Endothelial cell of umbilical vein (primary cell): Measurements from ENCODE around the gene PPP1CA. TPM values are rescaled to one million over a fixed set of nuclear protein-coding genes. Genes with fewer than 3 reads are reported as not detected.
"Not testable (repeated sequence)": the region's sequence is repeated elsewhere in the genome, so short reads cannot be mapped to it uniquely, and the experiment has no call there.

Experiments used
- BruUV-seq: library from RNA; stranded (reverse); fragments of 400-500 nt; replicated peaks from 2 replicates; lab custom pipeline; 2021; lab: Mats Ljungman, UMichigan
- CTCF ChIA-PET: fragments of 300-600, 350-600 bp; sonication (Branson Sonifier 250); formaldehyde crosslinking; loops from one replicate; lab custom pipeline; 2021; ENCODE audit warnings: antibody characterized with exemption, inconsistent platforms; lab: Charles Lee
- POLR2A ChIA-PET: fragments of 300-600, 350-600 bp; sonication (Branson Sonifier 250); formaldehyde crosslinking; loops from one replicate; lab custom pipeline; 2021; ENCODE audit warnings: antibody characterized with exemption, inconsistent platforms; lab: Charles Lee
- DNase-seq: peaks from one replicate; pipeline ENCODE4 v3.0.0-alpha.2; 2011; ENCODE audit warnings: low read depth, low spot score
- FAIRE-seq: peaks from 2 replicates; lab custom pipeline; 2011; peaks lifted over from hg19 to GRCh38; lab: Jason Lieb, UNC
- H2AFZ ChIP-seq: 2 replicates; pipeline ENCODE4 v1.6.0; 2012; ENCODE audit warnings: low read depth, low read length, control low read depth, inconsistent platforms
- H3K27ac ChIP-seq: 2 replicates; pipeline ENCODE4 v1.5.1; 2011; ENCODE audit warnings: low read depth, mild to moderate bottlenecking, control low read depth, low read length, moderate library complexity; ENCODE audit not compliant: insufficient read depth
- H3K27me3 ChIP-seq, 2 experiments: 2 replicates each; pipeline versions ENCODE4 v1.6.0 to v1.6.1; 2011; ENCODE audit warnings: low read length in 2 of 2, mixed read lengths in 1 of 2; ENCODE audit not compliant: control insufficient read depth in 2 of 2, insufficient read depth in 2 of 2
- H3K36me3 ChIP-seq, 2 experiments: 2 replicates in 1 of 2; 3 replicates in 1 of 2; pipeline ENCODE4 v1.5.1; 2011; ENCODE audit warnings: low read length in 2 of 2, mild to moderate bottlenecking in 1 of 2, moderate library complexity in 1 of 2; ENCODE audit not compliant: control insufficient read depth in 2 of 2, insufficient read depth in 2 of 2; ENCODE audit errors: extremely low read depth in 1 of 2
- H3K4me1 ChIP-seq: 3 replicates; pipeline ENCODE4 v1.5.1; 2011; ENCODE audit warnings: mild to moderate bottlenecking, low read length; ENCODE audit not compliant: control insufficient read depth, insufficient read depth; ENCODE audit errors: extremely low read depth
- H3K4me2 ChIP-seq: 2 replicates; pipeline ENCODE4 v1.6.1; 2011; ENCODE audit warnings: low read length, control low read depth, mixed read lengths; ENCODE audit not compliant: insufficient read depth
- H3K4me3 ChIP-seq, 3 experiments: fragments of 200-600 bp in 1 of 3; sonication (generic), shearing (Covaris generic) in 1 of 3; replicated peaks in 1 of 3; 2 replicates each; pipeline ENCODE4 v1.5.1; 2011 to 2016; ENCODE audit warnings: control low read depth in 3 of 3, low read length in 3 of 3, mild to moderate bottlenecking in 2 of 3, inconsistent platforms in 1 of 3, low read depth in 1 of 3, moderate library complexity in 1 of 3; ENCODE audit not compliant: insufficient read depth in 1 of 3
- H3K79me2 ChIP-seq: 2 replicates; pipeline ENCODE4 v1.6.0; 2012; ENCODE audit warnings: low read length, inconsistent platforms; ENCODE audit not compliant: control insufficient read depth, insufficient read depth
- H3K9ac ChIP-seq: replicated peaks from 2 replicates; pipeline ENCODE3; 2011; ENCODE audit warnings: low read length, control low read depth; ENCODE audit not compliant: insufficient read depth; ENCODE audit errors: extremely low read depth
- H3K9me1 ChIP-seq: replicated peaks from 3 replicates; pipeline ENCODE4 v1.6.0; 2011; ENCODE audit warnings: mild to moderate bottlenecking, low read length; ENCODE audit not compliant: control insufficient read depth, insufficient read depth; ENCODE audit errors: extremely low read depth
- H3K9me3 ChIP-seq: replicated peaks from 2 replicates; pipeline ENCODE4 v1.5.1; 2012; ENCODE audit warnings: low read length, inconsistent platforms; ENCODE audit not compliant: control insufficient read depth, insufficient read depth
- H4K20me1 ChIP-seq: replicated peaks from 2 replicates; pipeline ENCODE3; 2011; ENCODE audit warnings: mild to moderate bottlenecking, low read length; ENCODE audit not compliant: control insufficient read depth, insufficient read depth; ENCODE audit errors: extremely low read depth
- CTCF ChIP-seq, 2 donors: IDR thresholded peaks; 1 replicate in 1 of 2; 2 replicates in 1 of 2; pipeline ENCODE4 v1.5.1; 2011; ENCODE audit warnings: low read length in 2 of 2, mild to moderate bottlenecking in 2 of 2, moderate library complexity in 2 of 2, control low read depth in 1 of 2, inconsistent platforms in 1 of 2, low read depth in 1 of 2; ENCODE audit not compliant: insufficient read depth in 1 of 2; ENCODE audit errors: extremely low read depth in 1 of 2
- EZH2 ChIP-seq: IDR thresholded peaks from 2 replicates; pipeline ENCODE4 v1.6.1; 2012; ENCODE audit warnings: borderline replicate concordance, low read depth, mild to moderate bottlenecking, moderate library complexity, low read length, inconsistent platforms; ENCODE audit not compliant: severe bottlenecking
- FOS ChIP-seq: IDR thresholded peaks from 2 replicates; pipeline ENCODE4 v1.6.1; 2011; ENCODE audit warnings: mild to moderate bottlenecking, low read length, moderate library complexity, borderline replicate concordance; ENCODE audit not compliant: insufficient read depth
- GATA2 ChIP-seq: IDR thresholded peaks from 2 replicates; pipeline ENCODE4 v1.7.0; 2011; ENCODE audit warnings: low read depth, mild to moderate bottlenecking, moderate library complexity, mixed read lengths, low read length; ENCODE audit not compliant: insufficient read length, insufficient read depth
- JUN ChIP-seq: IDR thresholded peaks from 2 replicates; pipeline ENCODE4 v1.6.1; 2011; ENCODE audit warnings: borderline replicate concordance, low read depth; ENCODE audit not compliant: insufficient read length, insufficient read depth
- MAX ChIP-seq: IDR thresholded peaks from 2 replicates; pipeline ENCODE4 v1.6.1; 2011; ENCODE audit not compliant: insufficient read depth, insufficient read length
- MYC ChIP-seq: IDR thresholded peaks from one replicate; pipeline ENCODE4 v1.6.1; 2011; ENCODE audit warnings: mild to moderate bottlenecking, low read depth, low read length
- POLR2A ChIP-seq: IDR thresholded peaks from 2 replicates; pipeline ENCODE4 v1.6.1; 2012; ENCODE audit warnings: low read depth, mild to moderate bottlenecking, control low read depth, low read length
- POLR2AphosphoS5 ChIP-seq: IDR thresholded peaks from 2 replicates; pipeline ENCODE4 v1.6.1; 2012; ENCODE audit warnings: low read depth, mild to moderate bottlenecking, control low read depth, low read length, moderate library complexity; ENCODE audit not compliant: insufficient read depth
- dilution Hi-C: fragments of 300-500 bp; cut with MboI; formaldehyde crosslinking; loops from one replicate; pipeline ENCODE4 v1.15.0; 2019; ENCODE audit warnings: low sequenced_read_pairs; ENCODE audit not compliant: extremely low pct_ligation_motif_present
- intact Hi-C: fragments of 100-400 bp; cut with micrococcal nuclease; formaldehyde crosslinking; loops from one replicate; pipeline ENCODE4 v1.10.0; 2022
- polyA plus RNA-seq, 4 experiments: library from polyadenylated mRNA; depleted of rRNA in 3 of 4; stranded (reverse) in 3 of 4; unstranded in 1 of 4; fragments of >200 nt; gene quantifications; 2 replicates each; pipeline versions ENCODE4 v1.2.1 to v1.2.3, GENCODE V29; 2011 to 2012; ENCODE audit warnings: missing spikeins in 1 of 4
- total RNA-seq: library from RNA; stranded (reverse); gene quantifications from 2 replicates; pipeline ENCODE4 v1.2.3, GENCODE V29; 2021

PPP1CA gene
- total and polyA plus RNA-seq, 2 donors (not counting 3 experiments of a cell fraction or from before 2014, with no cell fraction given), result 192 to 419 TPM

GRCh38 chr11:67404515-67405195 is 3.0 kb upstream of the PPP1CA start:
- Histone ChIP-seq H3K27ac (no peak overlapping the region), H3K4me3 (no peak overlapping the region), H2AFZ (no peak overlapping the region), H3K27me3 (no peaks in the 10 kb centered on the region), H3K79me2 (peaks cover 14% of the 10 kb centered on the region), H3K9ac (no peak overlapping the region), H4K20me1 (no peaks in the 10 kb centered on the region), H3K4me2 (no peak overlapping the region), H3K4me1 (peaks cover 14% of the 10 kb centered on the region), H3K9me1 (no peaks in the 10 kb centered on the region), H3K36me3 (no peaks in the 10 kb centered on the region), H3K9me3 (no peaks in the 10 kb centered on the region)
- TF ChIP-seq POLR2AphosphoS5, result no peak
- TF ChIP-seq FOS, result no peak
- no peak for TF ChIP-seq GATA2
- TF ChIP-seq JUN, result no peak
- no peak for TF ChIP-seq EZH2
- TF ChIP-seq MAX, result no peak
- TF ChIP-seq POLR2A, result no peak
- TF ChIP-seq MYC, result no peak
- no peak for TF ChIP-seq CTCF (IDR thresholded peaks at IDR 0.05; ENCODE audit: extremely low read depth in 1 of 2, insufficient read depth in 1 of 2, low read depth in 1 of 2, low read length in 2 of 2)
- intact Hi-C loops, result no loop called here
- DNase-seq (no peak), FAIRE-seq (no peak)
- CTCF ChIA-PET, result interaction anchor here (1.2 to 2.5 kb wide), 2 partner anchors 13 to 16 kb away, joined by 4 to 6 read pairs; no protein-coding TSS in a partner anchor
- BruUV-seq, result no TSS peak
- dilution Hi-C loops, result no loop called here
- POLR2A ChIA-PET, result interaction anchor here (0.6 kb wide), 1 partner anchor 13 kb away, joined by 8 read pairs; the partner anchor contains the start of gene RAD9A

DNA sequence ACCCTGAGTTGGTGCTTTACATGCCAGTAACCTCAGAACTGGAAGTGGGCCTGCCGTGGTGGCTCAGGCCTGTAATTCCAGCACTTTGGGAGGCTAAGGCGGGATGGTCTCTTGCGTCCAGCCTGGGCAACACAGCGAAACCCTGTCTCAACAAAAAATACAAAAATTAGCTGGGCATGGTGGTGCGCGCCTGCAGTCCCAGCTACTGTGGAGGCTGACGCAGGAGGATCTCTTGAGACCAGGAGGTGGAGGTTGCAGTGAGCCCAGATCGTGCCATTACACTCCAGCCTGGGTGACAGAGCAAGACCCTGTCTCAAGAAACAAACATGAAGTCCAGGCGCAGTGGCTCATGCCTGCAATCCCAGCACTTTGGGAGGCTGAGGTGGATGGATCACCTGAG is 1.4 kb upstream of the PPP1CA start:
- Histone ChIP-seq H3K79me2 (peaks cover 19% of the 10 kb centered on the region), H3K36me3 (peaks cover 4 to 15% of the 10 kb centered on the region in 2 experiments), H3K4me1 (peaks cover 14% of the 10 kb centered on the region)
- H2AFZ ChIP-seq, H3K4me3 ChIP-seq, H4K20me1 ChIP-seq, H3K27me3 ChIP-seq, POLR2A ChIA-PET, dilution Hi-C loops, H3K9me1 ChIP-seq, BruUV-seq, H3K9me3 ChIP-seq, DNase-seq, H3K4me2 ChIP-seq, H3K9ac ChIP-seq, FAIRE-seq, H3K27ac ChIP-seq: not testable (repeated sequence)
- CTCF ChIA-PET, result interaction anchor here (0.7 to 4.2 kb wide), 4 partner anchors 17 to 135 kb away, joined by 3 to 30 read pairs (median 8); no protein-coding TSS in a partner anchor
- intact Hi-C loops, result loop anchor here (2.0 kb wide), 1 partner anchor 40 kb away; the partner anchor contains the start of gene CORO1B
